PC-3 (cell line): ENCODE measurements around the gene SLAMF6.

Source experiments
- CTCF ChIP-seq: fragments of 300-600 bp; sonication (generic); conservative IDR thresholded peaks from 2 replicates; pipeline ENCODE4 v1.5.1; 2017; ENCODE audit warnings: antibody characterized with exemption, low read depth, mild to moderate bottlenecking, low read length
- EZH2 ChIP-seq: fragments of 300-600 bp; sonication (generic); IDR thresholded peaks from one replicate; pipeline ENCODE4 v1.6.1; 2017; ENCODE audit warnings: antibody characterized with exemption, mild to moderate bottlenecking, low read length; ENCODE audit not compliant: unreplicated experiment
- EZH2phosphoT487 ChIP-seq: fragments of 300-600 bp; sonication (generic); IDR thresholded peaks from 2 replicates; pipeline ENCODE4 v1.6.1; 2018; ENCODE audit warnings: mild to moderate bottlenecking, antibody characterized with exemption, low read length, borderline replicate concordance

GRCh38 chr1:160486453-160486852, 36.6 kb downstream of the SLAMF6 start:
- TF ChIP-seq CTCF (no peak), EZH2 (no peak), EZH2phosphoT487 (no peak)
